Measurements from ENCODE around the gene SERGEF. TPM values are rescaled to one million over a fixed set of nuclear protein-coding genes. Genes with fewer than 3 reads are reported as not detected.
A peak's percentile ranks its signal among the peaks of the same experiment; 100 is the strongest.
"Not testable (repeated sequence)": the region's sequence is repeated elsewhere in the genome, so short reads cannot be mapped to it uniquely, and the experiment has no call there.

Gene SERGEF
- total RNA-seq, 1 experiment from 2014 or later, result 30.8 TPM

- no peak for DNase-seq (ENCODE audit: low read depth)
Observed at GRCh38 chr11:18000760-18001159, 12.1 kb downstream of the SERGEF start.

GRCh38 chr11:18000128-18000527 lies 12.7 kb downstream of the SERGEF start:
- DNase-seq (ENCODE audit: low read depth), result not testable (repeated sequence)

GRCh38 chr11:17992916-17993315 lies 19.9 kb downstream of the SERGEF start:
- DNase-seq (ENCODE audit: low read depth), result peak; percentile 24

- peak; percentile 27 for DNase-seq (ENCODE audit: low read depth)
Observed at GRCh38 chr11:17991783-17992433, 20.9 kb downstream of the SERGEF start.

- DNase-seq (ENCODE audit: low read depth), result no peak
Observed at GRCh38 chr11:17989306-17989705, 23.5 kb downstream of the SERGEF start.

- DNase-seq (ENCODE audit: low read depth), result no peak
Observed at GRCh38 chr11:17988465-17988864, 24.4 kb downstream of the SERGEF start.

- no peak for DNase-seq (ENCODE audit: low read depth)
Observed at GRCh38 chr11:17987826-17988225, 25.0 kb downstream of the SERGEF start.

DNA sequence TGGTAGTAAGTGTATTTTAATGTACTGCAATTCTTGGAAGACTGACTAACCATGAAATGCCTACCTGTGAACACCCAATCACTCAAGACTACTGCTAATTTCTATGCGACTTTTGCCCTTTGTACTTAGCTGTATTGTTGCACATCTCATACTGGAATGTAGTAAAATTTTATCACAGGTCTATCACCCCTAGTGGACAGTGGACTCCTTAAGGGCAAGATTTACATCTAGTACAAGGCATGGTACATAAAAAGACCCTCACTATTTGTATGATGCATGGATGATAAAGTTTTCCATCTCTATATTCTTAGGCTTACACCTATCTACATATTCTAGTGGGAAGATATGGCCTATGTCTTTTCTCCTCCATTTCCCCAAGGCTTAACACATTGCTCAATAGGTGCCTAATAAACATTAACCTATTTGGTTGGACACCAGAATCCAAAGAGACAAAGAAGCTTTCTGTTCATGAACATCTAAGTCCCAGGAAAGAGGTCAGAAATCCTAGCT lies 26.1 kb downstream of the SERGEF start:
- DNase-seq (ENCODE audit: low read depth), result no peak

DNA sequence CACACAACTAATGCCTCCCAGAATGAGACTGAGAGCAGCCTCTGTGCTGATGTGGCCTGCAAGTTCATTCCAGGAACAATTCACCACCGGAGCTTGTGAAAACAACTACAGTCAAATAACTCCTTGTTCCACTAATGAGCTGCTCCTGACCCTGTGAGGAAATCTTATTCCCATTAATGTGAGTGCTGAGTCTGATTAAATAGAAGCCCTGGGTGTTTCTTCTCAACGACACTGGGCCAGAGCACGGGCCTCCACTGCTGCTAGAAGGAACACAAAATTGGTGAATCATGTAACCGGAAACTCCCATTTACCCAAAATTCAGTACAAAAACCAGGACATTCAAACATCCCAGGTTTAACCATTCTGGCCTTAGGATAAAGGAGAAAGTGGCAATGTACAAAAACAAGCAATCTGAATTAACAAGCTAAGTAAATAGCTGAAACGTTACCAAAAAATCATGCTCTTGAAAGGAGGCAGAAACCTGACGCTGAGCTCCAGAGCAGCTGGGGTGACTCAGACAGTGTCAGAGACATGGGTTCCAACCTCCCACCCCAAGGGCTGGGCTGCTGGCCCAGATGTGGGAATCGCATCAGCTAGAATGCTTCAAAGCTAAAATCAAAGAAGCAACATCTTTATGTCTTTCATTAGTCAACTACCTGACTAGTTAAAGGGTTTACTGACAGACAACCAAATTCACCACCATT lies 26.7 kb downstream of the SERGEF start:
- DNase-seq (ENCODE audit: low read depth), result peak; percentile 75

- DNase-seq (ENCODE audit: low read depth), result peak; percentile 63
Observed at GRCh38 chr11:17985517-17985916, 27.3 kb downstream of the SERGEF start.

- DNase-seq (ENCODE audit: low read depth), result no peak
Observed at GRCh38 chr11:17983569-17983968, 29.3 kb downstream of the SERGEF start.

DNA sequence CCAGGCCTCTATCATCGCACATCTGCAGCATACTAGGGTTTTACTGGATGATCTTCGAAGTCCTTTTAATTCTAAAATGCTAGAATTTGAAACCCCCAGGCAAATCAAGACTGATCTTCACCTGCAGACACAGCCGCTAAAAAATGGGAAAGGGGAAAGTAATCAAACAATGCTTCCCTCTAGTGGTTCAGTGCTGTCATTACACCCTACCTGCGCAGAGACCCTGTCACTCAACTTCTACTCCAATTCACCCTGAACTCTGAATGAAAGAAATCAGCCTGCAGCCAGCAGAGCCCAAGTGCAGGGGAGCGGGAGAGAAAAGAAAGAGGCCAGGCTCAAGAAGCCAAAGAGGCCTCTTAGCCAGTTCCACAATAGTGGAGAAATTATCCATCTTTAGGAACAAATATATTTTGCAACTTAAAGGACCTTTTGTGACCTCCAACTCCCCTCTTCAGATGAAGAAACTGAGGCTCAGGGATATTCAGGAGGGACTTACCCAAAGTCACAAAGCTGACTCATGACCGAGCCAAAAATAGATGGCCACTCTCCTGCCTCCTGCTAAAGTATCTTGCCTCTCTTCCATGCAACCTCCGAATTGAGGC lies 33.0 kb downstream of the SERGEF start:
- peak; percentile 30 for DNase-seq (ENCODE audit: low read depth)

- DNase-seq (ENCODE audit: low read depth), result peak; percentile 54
Observed at GRCh38 chr11:17978553-17979287, 34.1 kb downstream of the SERGEF start.

- no peak for DNase-seq (ENCODE audit: low read depth)
Observed at GRCh38 chr11:17976651-17977050, 36.2 kb downstream of the SERGEF start.

GRCh38 chr11:17974246-17974645 lies 38.6 kb downstream of the SERGEF start:
- no peak for DNase-seq (ENCODE audit: low read depth)

- peak; percentile 86 for DNase-seq (ENCODE audit: low read depth)
Observed at GRCh38 chr11:17972987-17973386, 39.9 kb downstream of the SERGEF start.

GRCh38 chr11:17968206-17968605 lies 44.6 kb downstream of the SERGEF start:
- no peak for DNase-seq (ENCODE audit: low read depth)

GRCh38 chr11:17967661-17968060 lies 45.2 kb downstream of the SERGEF start:
- no peak for DNase-seq (ENCODE audit: low read depth)

GRCh38 chr11:17960091-17960490 lies 52.8 kb downstream of the SERGEF start:
- DNase-seq (ENCODE audit: low read depth), result no peak

DNA sequence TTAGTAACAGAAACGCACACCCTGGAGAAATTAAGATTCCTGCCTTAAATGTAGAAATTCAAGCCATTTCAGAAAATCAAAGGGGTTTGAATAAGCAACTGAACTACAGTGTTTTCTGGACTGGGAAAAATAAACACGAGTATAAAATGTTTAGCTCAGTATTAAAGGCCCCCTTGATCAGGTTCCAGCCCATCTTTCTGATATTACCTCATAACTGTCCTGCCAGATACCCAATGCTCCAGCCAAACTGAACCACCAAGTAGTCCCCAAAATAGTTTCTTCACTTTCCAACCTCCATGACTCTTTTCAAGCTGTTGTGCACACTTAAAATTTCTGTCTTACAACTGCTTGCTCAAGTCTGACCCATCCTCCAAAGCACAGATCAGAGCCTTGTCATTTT lies 54.4 kb downstream of the SERGEF start:
- DNase-seq (ENCODE audit: low read depth), result no peak

GRCh38 chr11:17954395-17955252 lies 58.2 kb downstream of the SERGEF start:
- DNase-seq (ENCODE audit: low read depth), result peak; percentile 3

Data from HT1080 (cell line).